Natural killer cell treated with Interleukin-12 subunit alpha and Interleukin-12 subunit beta and Interleukin-15 and Interleukin-18, amount 100 ng/mL, for 72 hours (primary cell): ENCODE data around the gene ISCA2. TPM values are rescaled to one million over a fixed set of nuclear protein-coding genes. Genes with fewer than 3 reads are reported as not detected.

Experiments
- total RNA-seq, 2 donors: library from RNA; stranded (reverse); gene quantifications; one replicate each; pipeline ENCODE4 v1.2.3, GENCODE V29; 2022

Gene ISCA2
- total RNA-seq, 2 donors from 2014 or later: 20.6 to 22.8 TPM

Other genes starting within 250 kb of the ISCA2 start
- 10 to 100 TPM; 47.7 to 72.8 TPM for gene ABCD4, start 190.8 kb upstream of the ISCA2 start, total RNA-seq
- not detected for gene VRTN, start 145.3 kb upstream of the ISCA2 start, total RNA-seq
- gene SYNDIG1L, start 67.6 kb upstream of the ISCA2 start, total RNA-seq: not detected
- gene NPC2, start 460 bp upstream of the ISCA2 start, total RNA-seq: 10 to 100 TPM; 12.7 to 24.8 TPM
- gene LTBP2, start 118.5 kb downstream of the ISCA2 start, total RNA-seq: under 1 TPM; 0.55 to 0.73 TPM
- gene AREL1, start 219.3 kb downstream of the ISCA2 start, total RNA-seq: 10 to 100 TPM; 57.3 to 62.4 TPM
- gene FCF1, start 219.4 kb downstream of the ISCA2 start, total RNA-seq: 10 to 100 TPM; 45.2 to 55.8 TPM